Measurements from ENCODE around the gene PSTK.

The PSTK gene

GRCh38 chr10:122998360-122998917 is 18.2 kb downstream of the PSTK start:
- TF ChIP-seq EZH2phosphoT487 (IDR thresholded peaks at IDR 0.05; ENCODE audit: borderline replicate concordance), result no peak
- no peak for TF ChIP-seq CTCF (conservative IDR thresholded peaks at IDR 0.05; ENCODE audit: low read length)
- no peak overlapping the region for H3K4me3 ChIP-seq (ENCODE audit: low read length, poor library complexity, severe bottlenecking)
- H3K79me2 ChIP-seq (ENCODE audit: insufficient read depth, low read length), result peaks cover 21% of the 10 kb centered on the region
- H3K9ac ChIP-seq (ENCODE audit: low read depth, low read length, poor library complexity, severe bottlenecking), result no peak overlapping the region
- no peaks in the 10 kb centered on the region for H3F3A ChIP-seq (ENCODE audit: low read depth)
- H3K27me3 ChIP-seq (ENCODE audit: insufficient read depth, low read length, poor library complexity, severe bottlenecking), result no peaks in the 10 kb centered on the region
- H3K36me3 ChIP-seq (ENCODE audit: insufficient read depth, low read length), result peaks cover 38% of the 10 kb centered on the region
- H3K4me2 ChIP-seq (ENCODE audit: low read depth, low read length, poor library complexity, severe bottlenecking), result no peak overlapping the region
- H3K9me3 ChIP-seq (ENCODE audit: insufficient read depth, low read depth, low read length), result no peaks in the 10 kb centered on the region
- no peak overlapping the region for H2AFZ ChIP-seq (ENCODE audit: low read length)
- H4K20me1 ChIP-seq (ENCODE audit: insufficient read depth, low read length, poor library complexity, severe bottlenecking), result peaks cover 4% of the 10 kb centered on the region
- no peaks in the 10 kb centered on the region for H3K4me1 ChIP-seq (ENCODE audit: insufficient read depth, low read length, poor library complexity, severe bottlenecking)
- H3K9me2 ChIP-seq (replicated peaks; ENCODE audit: low read depth, low read length), result no peaks in the 10 kb centered on the region

GRCh38 chr10:122998934-122999333 is 18.7 kb downstream of the PSTK start:
- Histone ChIP-seq H3K4me2 (ENCODE audit: low read depth, low read length, poor library complexity, severe bottlenecking) (no peak overlapping the region), H2AFZ (ENCODE audit: low read length) (no peak overlapping the region), H3K4me1 (ENCODE audit: insufficient read depth, low read length, poor library complexity, severe bottlenecking) (no peaks in the 10 kb centered on the region), H3K9me3 (ENCODE audit: insufficient read depth, low read depth, low read length) (no peaks in the 10 kb centered on the region), H4K20me1 (ENCODE audit: insufficient read depth, low read length, poor library complexity, severe bottlenecking) (peaks cover 5% of the 10 kb centered on the region), H3K79me2 (ENCODE audit: insufficient read depth, low read length) (peaks cover 26% of the 10 kb centered on the region), H3K9me2 (replicated peaks; ENCODE audit: low read depth, low read length) (no peaks in the 10 kb centered on the region), H3K9ac (ENCODE audit: low read depth, low read length, poor library complexity, severe bottlenecking) (no peak overlapping the region), H3K36me3 (ENCODE audit: insufficient read depth, low read length) (peaks cover 33% of the 10 kb centered on the region), H3K27me3 (ENCODE audit: insufficient read depth, low read length, poor library complexity, severe bottlenecking) (no peaks in the 10 kb centered on the region), H3F3A (ENCODE audit: low read depth) (no peaks in the 10 kb centered on the region), H3K4me3 (ENCODE audit: low read length, poor library complexity, severe bottlenecking) (no peak overlapping the region)
- TF ChIP-seq EZH2phosphoT487 (IDR thresholded peaks at IDR 0.05; ENCODE audit: borderline replicate concordance) (no peak), CTCF (conservative IDR thresholded peaks at IDR 0.05; ENCODE audit: low read length) (no peak)

GRCh38 chr10:122999347-122999746 is 19.1 kb downstream of the PSTK start:
- peaks cover 5% of the 10 kb centered on the region for H4K20me1 ChIP-seq (ENCODE audit: insufficient read depth, low read length, poor library complexity, severe bottlenecking)
- no peak overlapping the region for H3K4me3 ChIP-seq (ENCODE audit: low read length, poor library complexity, severe bottlenecking)
- peaks cover 30% of the 10 kb centered on the region for H3K79me2 ChIP-seq (ENCODE audit: insufficient read depth, low read length)
- no peaks in the 10 kb centered on the region for H3K9me3 ChIP-seq (ENCODE audit: insufficient read depth, low read depth, low read length)
- peaks cover 29% of the 10 kb centered on the region for H3K36me3 ChIP-seq (ENCODE audit: insufficient read depth, low read length)
- H3K4me1 ChIP-seq (ENCODE audit: insufficient read depth, low read length, poor library complexity, severe bottlenecking), result no peaks in the 10 kb centered on the region
- H3K9ac ChIP-seq (ENCODE audit: low read depth, low read length, poor library complexity, severe bottlenecking), result no peak overlapping the region
- no peaks in the 10 kb centered on the region for H3K27me3 ChIP-seq (ENCODE audit: insufficient read depth, low read length, poor library complexity, severe bottlenecking)
- no peak overlapping the region for H2AFZ ChIP-seq (ENCODE audit: low read length)
- TF ChIP-seq EZH2phosphoT487 (IDR thresholded peaks at IDR 0.05; ENCODE audit: borderline replicate concordance) (no peak), CTCF (conservative IDR thresholded peaks at IDR 0.05; ENCODE audit: low read length) (no peak)
- H3F3A ChIP-seq (ENCODE audit: low read depth), result no peaks in the 10 kb centered on the region
- H3K9me2 ChIP-seq (replicated peaks; ENCODE audit: low read depth, low read length), result no peaks in the 10 kb centered on the region
- no peak overlapping the region for H3K4me2 ChIP-seq (ENCODE audit: low read depth, low read length, poor library complexity, severe bottlenecking)
